HG02763 (cell line): ENCODE results near the gene G6PC1.
"Not testable (repeated sequence)": the region's sequence is repeated elsewhere in the genome, so short reads cannot be mapped to it uniquely, and the experiment has no call there.

Experiments used
- ATAC-seq: cut with Tn5 transposase; IDR thresholded peaks from one replicate; pipeline ENCODE4 v1.9.1; 2021; ENCODE audit warnings: mild to moderate bottlenecking, moderate library complexity; ENCODE audit not compliant: unreplicated experiment

The G6PC1 gene

GRCh38 chr17:42899981-42900380, 618 bp upstream of the G6PC1 start:
- ATAC-seq, result not testable (repeated sequence)

DNA sequence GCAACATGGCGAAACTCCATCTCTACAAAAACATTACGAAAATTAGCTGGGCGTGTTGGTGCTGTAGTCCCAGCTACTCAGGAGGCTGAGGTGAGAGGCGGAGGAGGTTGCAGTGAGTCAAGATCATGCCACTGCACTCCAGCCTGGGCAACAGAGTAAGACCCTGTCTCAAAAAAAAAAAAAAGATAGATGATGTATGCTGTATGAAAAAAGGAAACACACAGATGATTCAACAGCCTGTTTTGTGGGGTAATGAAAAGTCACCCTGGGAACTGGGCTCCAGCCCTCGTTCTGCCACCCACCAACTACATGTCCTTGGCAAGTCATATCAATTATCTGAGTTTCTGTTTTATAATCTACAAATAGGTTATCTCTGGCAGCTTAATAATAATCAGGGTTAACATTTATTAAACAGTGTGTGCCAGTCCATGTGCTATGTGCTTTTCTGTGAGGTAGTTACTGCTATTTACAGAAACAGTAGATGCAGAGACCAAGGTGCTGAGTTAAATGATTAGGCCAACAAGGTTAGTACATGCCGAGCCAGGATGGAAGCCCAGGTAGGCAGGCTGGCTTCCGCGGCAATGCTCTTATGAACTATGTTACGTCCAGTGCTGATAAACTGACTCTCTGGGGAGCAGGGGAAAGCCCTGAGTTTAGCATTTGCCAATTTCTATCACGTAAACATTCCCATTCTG, 1.1 kb downstream of the G6PC1 start:
- ATAC-seq, result no peak

DNA sequence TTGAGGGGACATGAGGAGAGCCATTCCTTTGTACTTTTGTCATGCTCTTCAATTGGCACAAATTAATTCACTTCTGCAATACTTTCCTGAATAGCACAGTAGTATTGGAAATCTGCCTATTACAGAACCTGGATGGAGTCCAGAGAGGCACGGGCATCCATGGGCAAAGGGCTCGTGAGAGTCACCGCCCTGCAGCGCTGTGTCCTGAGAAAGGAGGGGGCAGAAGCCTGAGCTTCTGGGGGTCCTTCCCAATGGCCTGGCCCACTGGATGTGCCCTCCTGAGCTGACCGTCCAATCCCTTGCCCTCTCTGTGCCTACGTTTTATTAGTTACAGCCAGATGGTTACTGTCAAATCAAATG, 3.5 kb downstream of the G6PC1 start:
- ATAC-seq, result no peak

- no peak for ATAC-seq
Observed at GRCh38 chr17:42906772-42907446, 6.3 kb downstream of the G6PC1 start.

GRCh38 chr17:42908872-42909700, 8.5 kb downstream of the G6PC1 start:
- ATAC-seq, result no peak

DNA sequence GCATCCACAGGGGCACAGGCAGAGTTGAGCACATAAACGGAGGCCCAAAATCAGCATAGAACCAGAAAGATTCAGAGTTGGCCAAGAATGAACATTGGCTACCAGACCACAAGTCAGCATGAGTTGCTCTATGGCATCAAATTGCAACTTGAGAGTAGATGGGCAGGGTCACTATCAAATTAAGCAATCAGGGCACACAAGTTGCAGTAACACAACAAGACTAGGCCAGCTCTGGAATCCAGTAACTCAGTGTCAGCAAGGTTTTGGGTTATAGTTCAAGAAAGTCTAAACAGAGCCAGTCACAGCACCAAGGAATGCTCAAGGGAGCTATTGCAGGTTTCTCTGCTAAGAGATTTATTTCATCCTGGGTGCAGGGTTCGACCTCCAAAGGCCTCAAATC, 12.9 kb downstream of the G6PC1 start:
- ATAC-seq, result no peak

DNA sequence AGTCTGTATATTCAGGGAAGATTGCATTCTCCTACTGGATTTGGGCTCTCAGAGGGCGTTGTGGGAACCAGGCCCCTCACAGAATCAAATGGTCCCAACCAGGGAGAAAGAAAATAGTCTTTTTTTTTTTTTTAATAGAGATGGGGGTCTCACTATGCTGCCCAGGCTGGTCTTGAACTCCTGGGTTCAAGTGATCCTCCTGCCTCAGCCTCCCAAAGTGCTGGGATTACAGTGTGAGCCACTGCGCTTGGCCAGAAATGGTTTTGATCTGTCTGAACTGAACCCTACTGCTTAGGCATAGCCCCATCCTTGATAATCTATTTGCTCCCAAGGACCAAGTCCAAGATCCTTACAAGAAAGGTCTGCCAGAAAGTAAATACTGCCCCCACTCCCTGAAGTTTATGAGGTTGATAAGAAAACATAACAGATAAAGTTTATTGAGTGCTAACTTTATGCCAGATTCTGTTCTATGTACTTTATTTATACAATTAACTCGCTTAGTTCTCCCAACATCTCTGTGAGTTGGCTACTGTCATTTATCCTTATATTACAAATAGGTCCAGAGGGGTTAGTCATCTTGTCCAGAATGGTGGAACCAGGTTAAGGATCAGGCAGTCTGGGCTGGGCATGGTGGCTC, 13.5 kb downstream of the G6PC1 start:
- ATAC-seq, result no peak

DNA sequence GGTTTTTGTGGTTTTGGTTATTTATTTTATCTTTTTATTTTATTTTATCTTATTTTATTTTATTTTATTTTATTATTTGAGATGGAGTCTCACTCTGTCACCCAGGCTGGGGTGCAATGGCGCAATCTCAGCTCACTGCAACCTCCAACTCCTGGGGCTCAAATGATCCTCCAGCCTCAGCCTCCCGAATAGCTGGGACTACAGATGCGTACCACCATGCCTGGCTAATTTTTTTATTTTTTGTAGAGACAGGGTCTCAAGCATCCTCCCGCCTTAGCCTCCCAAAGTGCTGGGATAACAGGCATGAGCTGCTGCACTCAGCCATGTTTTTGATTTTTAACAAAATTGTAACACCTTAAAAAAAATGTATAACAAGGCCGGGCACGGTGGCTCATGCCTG, 14.7 kb downstream of the G6PC1 start:
- not testable (repeated sequence) for ATAC-seq

DNA sequence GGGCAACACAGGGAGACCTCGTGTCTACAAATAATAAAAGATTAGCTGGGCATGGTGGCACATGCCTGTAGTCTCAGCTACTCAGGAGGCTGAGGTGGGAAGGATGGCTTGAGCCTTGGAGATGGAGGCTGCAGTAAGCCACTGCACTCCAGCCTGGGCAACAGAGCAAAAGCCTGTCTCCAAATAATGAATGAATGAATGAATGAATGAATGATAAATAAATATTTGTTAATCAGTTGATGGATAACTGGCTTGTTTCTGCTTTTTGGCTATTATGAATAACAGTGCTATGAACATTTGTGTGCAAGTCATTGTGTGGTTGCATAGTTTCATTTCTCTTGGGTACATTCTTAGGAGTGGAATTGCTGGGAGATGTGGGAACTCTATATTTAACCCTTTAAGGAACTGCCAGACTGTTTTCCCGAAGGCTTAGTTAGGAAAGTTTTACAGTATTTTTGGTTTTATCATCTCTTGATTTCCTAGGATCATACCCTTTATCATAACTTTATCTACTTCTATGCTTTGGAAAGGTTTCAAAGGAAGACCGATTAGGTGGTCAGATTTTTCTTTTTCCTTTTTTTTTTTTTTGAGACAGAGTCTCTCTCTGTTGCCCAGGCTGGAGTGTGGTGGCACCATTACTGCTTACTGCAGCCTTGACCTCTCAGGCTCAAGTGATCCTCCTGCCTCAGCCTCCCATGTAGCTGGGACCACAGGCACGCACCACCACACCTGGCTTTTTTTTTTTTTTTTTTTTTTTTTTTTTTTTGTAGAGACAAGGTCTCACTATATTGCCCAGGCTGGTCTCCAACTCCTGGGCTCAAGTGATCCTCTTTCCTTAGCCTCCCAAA, 16.0 kb downstream of the G6PC1 start:
- ATAC-seq, result not testable (repeated sequence)

DNA sequence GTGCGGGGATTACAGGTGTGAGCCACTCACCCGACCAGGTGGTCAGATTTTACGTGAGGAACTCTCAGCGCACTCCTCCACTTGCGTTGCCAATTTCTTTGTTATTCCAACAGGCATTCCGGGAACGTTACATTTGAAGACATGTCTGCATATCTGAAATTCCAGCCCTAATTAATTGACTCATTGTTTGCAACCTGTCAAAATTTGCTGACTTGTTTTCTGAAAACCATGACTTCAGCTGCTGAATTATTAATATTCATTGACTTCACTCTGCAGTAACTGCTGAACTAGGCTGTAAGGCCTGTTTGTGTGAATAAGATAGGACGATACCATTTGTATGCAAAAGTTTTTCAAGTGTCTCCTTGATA, 16.6 kb downstream of the G6PC1 start:
- no peak for ATAC-seq

DNA sequence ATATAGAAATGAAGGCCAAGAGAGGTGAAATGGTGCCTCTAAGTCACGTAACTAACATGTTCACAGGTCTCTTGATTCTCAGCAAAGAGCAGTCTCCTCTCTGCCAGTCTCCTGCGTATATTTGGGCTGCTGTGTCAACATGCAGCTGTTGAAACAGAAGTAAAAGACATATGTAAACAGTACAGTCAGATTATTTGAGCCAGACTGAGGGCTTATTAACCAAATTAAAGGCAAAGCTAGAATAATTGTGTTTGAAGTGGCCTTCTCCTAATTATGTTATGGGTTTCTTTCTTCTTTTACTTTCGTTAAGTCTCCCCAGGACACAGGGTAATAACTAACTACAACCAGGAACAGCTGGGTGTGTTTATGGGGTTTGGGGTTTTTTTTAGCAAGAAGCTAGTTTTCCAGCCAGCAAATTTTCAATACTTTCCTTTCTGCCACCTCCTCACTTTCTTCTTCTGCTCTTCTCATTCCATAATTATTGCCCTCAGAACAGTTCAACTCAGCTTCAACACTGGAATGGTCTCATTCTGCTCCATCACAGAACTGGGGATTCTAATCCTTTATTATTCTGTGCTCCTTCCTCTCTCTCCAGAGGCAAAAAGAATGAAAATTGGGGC, 18.4 kb downstream of the G6PC1 start:
- no peak for ATAC-seq

DNA sequence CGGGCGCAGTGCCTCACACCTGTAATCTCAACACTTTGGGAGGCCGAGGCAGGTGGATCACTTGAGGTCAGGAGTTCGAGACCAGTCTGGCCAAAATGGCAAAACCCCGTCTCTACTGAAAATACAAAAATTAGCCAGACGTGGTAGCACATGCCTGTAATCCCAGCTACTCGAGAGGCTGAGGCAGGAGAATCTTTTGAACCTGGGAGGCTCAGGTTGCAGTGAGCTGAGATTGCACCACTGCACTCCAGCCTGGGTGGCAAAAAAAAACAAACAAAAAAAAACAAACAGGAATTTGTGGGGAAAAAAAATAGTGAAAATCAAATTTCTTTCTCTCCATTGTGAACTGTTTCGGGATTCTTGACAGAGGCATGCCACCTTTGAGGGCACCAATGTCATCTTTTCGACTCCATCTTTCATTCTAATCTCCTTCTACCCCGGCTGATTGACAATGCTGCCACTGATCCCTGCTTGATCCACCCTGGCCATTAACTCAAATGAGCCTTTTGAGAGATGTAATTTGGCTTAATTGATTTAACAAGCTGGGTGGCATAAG, 19.0 kb downstream of the G6PC1 start:
- ATAC-seq, result not testable (repeated sequence)

DNA sequence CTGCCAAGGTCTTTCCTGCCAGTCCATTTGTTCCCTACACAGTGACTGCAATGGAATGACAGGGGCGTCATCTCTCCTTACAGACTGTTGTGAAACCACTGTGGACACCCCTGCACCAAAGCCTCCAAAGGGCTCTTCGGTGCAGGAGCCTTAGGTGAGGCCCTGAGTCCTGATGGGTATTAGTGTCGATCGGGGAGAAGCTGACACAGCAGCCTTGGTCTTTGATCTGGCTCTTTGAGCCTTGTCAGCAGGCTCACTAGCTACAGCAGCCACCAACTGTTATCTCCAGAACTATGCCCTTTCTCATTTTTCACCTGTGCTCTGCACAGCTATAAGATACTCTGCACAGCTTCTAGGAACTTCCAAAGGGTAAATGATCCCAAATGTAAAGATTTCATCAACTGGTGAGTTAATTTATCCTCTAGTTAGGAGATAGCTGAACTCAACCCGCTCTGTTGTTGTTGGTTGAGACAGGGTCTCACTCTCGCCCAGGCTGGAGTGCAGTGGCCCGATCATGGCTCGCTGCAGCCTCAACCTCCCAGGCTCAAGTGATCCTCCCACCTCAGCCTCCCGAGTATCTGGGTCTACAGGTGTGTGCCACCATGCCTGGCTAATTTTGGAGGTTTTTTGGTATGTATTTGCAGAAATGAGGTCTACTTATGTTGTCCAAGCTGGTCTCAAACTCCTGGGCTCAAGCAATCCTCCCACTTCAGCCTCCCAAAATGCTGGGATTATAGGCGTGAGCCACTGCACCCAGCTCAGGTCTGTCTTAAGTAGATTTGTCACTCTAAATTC, 19.7 kb downstream of the G6PC1 start:
- no peak for ATAC-seq

DNA sequence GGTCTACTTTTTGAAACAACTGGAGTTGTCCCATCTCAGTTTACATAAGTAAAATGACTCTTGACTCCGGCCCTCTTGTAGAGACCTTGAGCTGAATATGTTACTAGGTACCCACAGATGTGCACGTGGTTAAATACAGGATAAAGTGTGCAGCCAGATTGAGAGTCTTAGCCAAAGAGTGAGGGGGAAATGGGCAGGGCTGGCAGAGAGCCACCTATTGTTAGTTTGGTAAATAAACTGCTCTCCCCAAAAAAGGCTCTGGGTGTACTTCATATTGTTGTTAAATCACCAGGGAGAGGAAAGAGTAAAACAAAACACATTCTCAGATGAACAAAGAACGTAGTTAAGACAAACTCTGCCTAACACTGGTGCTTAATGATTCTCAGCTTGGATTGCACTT, 20.3 kb downstream of the G6PC1 start:
- ATAC-seq, result no peak

- ATAC-seq, result no peak
Observed at GRCh38 chr17:42922294-42922693, 21.7 kb downstream of the G6PC1 start.

DNA sequence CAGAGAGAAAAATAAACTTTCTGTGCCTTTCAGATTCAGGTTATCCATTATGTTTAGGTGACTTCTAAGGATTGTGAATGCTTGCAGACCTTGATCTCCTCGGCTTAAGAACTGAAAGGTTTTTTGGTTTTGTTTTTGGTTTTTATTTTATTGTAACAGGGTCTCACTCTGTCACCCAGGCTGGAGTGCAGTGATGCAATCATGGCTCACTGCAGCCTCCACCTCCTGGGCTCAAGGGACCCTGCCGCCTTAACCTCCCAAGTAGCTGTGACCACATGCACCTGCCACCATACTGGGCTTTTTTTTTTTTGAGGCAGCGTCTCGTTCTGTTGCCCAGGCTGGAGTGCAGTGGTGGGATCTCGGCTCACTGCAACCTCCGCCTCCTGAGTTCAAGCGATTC, 22.9 kb downstream of the G6PC1 start:
- ATAC-seq, result not testable (repeated sequence)

DNA sequence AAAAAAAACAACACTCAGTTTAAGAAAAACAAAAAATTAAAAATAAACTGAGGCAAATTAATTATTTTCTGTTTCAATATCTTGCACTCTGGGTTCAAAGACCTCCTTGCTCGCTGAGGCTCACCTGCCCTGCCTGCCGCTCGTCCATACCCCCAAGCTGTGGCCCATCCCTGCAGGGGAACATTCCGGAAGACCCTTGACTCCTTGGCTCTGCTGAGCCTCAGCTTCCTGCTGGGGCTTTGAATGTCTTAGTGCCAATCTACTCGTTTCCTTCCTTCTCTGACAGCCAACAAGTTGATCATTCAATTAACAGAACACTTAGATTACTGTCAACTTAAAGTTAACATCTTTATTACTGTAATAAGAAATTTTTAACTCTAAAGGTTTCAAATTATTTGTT, 24.3 kb downstream of the G6PC1 start:
- ATAC-seq, result no peak

DNA sequence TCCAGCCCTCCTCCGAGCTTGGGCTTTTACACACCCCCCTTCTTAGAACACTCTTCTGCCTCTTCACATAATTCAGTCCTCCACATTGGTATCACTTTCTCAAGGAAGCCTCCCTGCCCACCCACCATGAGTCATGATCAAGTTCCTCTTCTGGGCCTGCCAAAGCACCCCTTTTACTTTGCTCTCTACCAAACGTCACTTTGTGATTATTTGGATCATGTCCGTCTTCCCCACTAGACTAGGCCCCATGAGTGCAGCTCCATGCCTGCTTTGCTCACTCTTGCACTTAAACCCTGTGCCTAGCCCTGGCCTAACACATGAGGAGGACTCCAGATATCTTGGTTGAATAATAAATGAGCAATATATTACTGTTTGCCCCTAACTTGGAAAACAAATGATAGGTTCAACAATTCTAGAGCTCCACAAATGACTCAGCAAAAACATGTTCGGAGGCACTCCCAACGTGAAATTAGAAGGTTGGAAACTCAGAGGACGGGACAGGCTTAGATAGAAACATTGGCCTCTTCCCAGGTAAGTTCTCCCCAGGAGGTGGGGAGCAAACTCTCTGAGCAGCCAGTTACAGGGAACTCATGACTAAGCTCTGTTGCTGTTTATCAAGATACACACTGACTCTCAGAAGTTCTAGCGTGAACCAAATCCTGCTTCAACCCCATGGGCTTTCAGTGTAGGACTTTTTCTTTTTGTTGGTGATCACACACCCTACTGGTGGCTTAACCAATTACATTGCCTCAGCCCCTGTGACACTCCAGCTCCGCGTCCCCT, 28.3 kb downstream of the G6PC1 start:
- no peak for ATAC-seq
